GM12878 (cell line): ENCODE results near the gene HTR3E. TPM values are rescaled to one million over a fixed set of nuclear protein-coding genes. Genes with fewer than 3 reads are reported as not detected.

Experiments
- BRCA1 ChIP-seq: IDR thresholded peaks from 2 replicates; pipeline ENCODE4 v1.6.1; 2011; ENCODE audit warnings: low read depth, low read length, improper control_type of control experiment
- CEBPB ChIP-seq, 2 experiments: fragments of 150-350 bp in 1 of 2; IDR thresholded peaks; 2 replicates each; pipeline ENCODE4 v1.6.1; 2012 to 2014; ENCODE audit warnings: low read depth in 2 of 2, low read length in 2 of 2, borderline replicate concordance in 1 of 2, inconsistent platforms in 1 of 2
- EP300 ChIP-seq, 2 experiments: fragments of 150-350 bp in 1 of 2; IDR thresholded peaks; 2 replicates each; pipeline ENCODE4 v1.6.1; 2011 to 2012; ENCODE audit warnings: low read depth in 2 of 2, low read length in 2 of 2, borderline replicate concordance in 1 of 2, improper control_type of control experiment in 1 of 2, inconsistent platforms in 1 of 2; ENCODE audit not compliant: control insufficient read depth in 1 of 2
- HDAC2 ChIP-seq: fragments of 200-600 bp; sonication (generic); IDR thresholded peaks from 2 replicates; pipeline ENCODE4 v1.6.1; 2017
- IRF3 ChIP-seq: fragments of 450-650 bp; IDR thresholded peaks from 2 replicates; pipeline ENCODE4 v1.6.1; 2014; ENCODE audit warnings: mild to moderate bottlenecking
- IRF5 ChIP-seq: fragments of 450-650 bp; IDR thresholded peaks from 2 replicates; pipeline ENCODE4 v1.6.1; 2017; ENCODE audit warnings: borderline replicate concordance
- MYC ChIP-seq: IDR thresholded peaks from 2 replicates; pipeline ENCODE4 v1.6.1; 2011; ENCODE audit warnings: mild to moderate bottlenecking, low read length, moderate library complexity, inconsistent platforms; ENCODE audit not compliant: insufficient read depth, insufficient replicate concordance, insufficient read length, severe bottlenecking
- PAX8 ChIP-seq: fragments of 450-650 bp; IDR thresholded peaks from 2 replicates; pipeline ENCODE4 v1.6.1; 2017; ENCODE audit warnings: mild to moderate bottlenecking, moderate library complexity
- POLR2AphosphoS2 ChIP-seq: IDR thresholded peaks from 2 replicates; pipeline ENCODE4 v1.6.1; 2011; ENCODE audit warnings: low read depth, mild to moderate bottlenecking, low read length, improper control_type of control experiment, moderate library complexity
- RAD51 ChIP-seq: fragments of 450-650 bp; IDR thresholded peaks from 2 replicates; pipeline ENCODE4 v1.6.1; 2016; ENCODE audit warnings: moderate library complexity, mild to moderate bottlenecking, inconsistent platforms
- RBBP5 ChIP-seq: fragments of 200-600 bp; sonication (generic); conservative IDR thresholded peaks from 2 replicates; pipeline ENCODE4 v1.6.1; 2016
- RELA ChIP-seq: fragments of 450-650 bp; IDR thresholded peaks from 2 replicates; pipeline ENCODE4 v1.8.0; 2014; ENCODE audit warnings: borderline replicate concordance; ENCODE audit not compliant: partially characterized antibody
- RFX5 ChIP-seq: IDR thresholded peaks from 2 replicates; pipeline ENCODE4 v1.6.1; 2011; ENCODE audit warnings: low read depth, low read length, improper control_type of control experiment
- SMAD5 ChIP-seq: IDR thresholded peaks from 2 replicates; pipeline ENCODE4 v1.6.1; 2016; ENCODE audit warnings: antibody characterized with exemption, low read depth
- SP1 ChIP-seq: IDR thresholded peaks from one replicate; pipeline ENCODE4 v1.6.1; 2011; ENCODE audit warnings: low read depth, low read length
- SPI1 ChIP-seq: IDR thresholded peaks from 2 replicates; pipeline ENCODE4 v1.6.1; 2011; ENCODE audit warnings: low read depth, mild to moderate bottlenecking, low read length, moderate library complexity, borderline replicate concordance; ENCODE audit not compliant: insufficient read depth
- USF1 ChIP-seq: IDR thresholded peaks from 2 replicates; pipeline ENCODE4 v1.6.1; 2011; ENCODE audit warnings: borderline replicate concordance, low read depth, mild to moderate bottlenecking, moderate library complexity, mixed read lengths, low read length; ENCODE audit not compliant: insufficient read depth; ENCODE audit errors: extremely low read length
- USF2 ChIP-seq: IDR thresholded peaks from 2 replicates; pipeline ENCODE4 v1.6.1; 2011; ENCODE audit warnings: low read depth, low read length, improper control_type of control experiment, borderline replicate concordance
- ZBTB4 ChIP-seq: fragments of 450-650 bp; formaldehyde crosslinking; IDR thresholded peaks from 2 replicates; pipeline ENCODE4 v1.4.0; 2022; ENCODE audit warnings: mild to moderate bottlenecking, moderate library complexity
- ZNF24 ChIP-seq: fragments of 450-650 bp; IDR thresholded peaks from 2 replicates; pipeline ENCODE4 v1.6.1; 2017; ENCODE audit warnings: antibody characterized with exemption, mild to moderate bottlenecking
- ZNF274 ChIP-seq: IDR thresholded peaks from one replicate; pipeline ENCODE4 v1.8.0; 2011; ENCODE audit not compliant: insufficient read length, insufficient read depth
- ZNF622 ChIP-seq: fragments of 450-650 bp; IDR thresholded peaks from 2 replicates; pipeline ENCODE4 v1.6.1; 2017; ENCODE audit warnings: mild to moderate bottlenecking, inconsistent platforms
- ZZZ3 ChIP-seq: IDR thresholded peaks from 2 replicates; pipeline ENCODE4 v1.6.1; 2011; ENCODE audit warnings: low read depth; ENCODE audit not compliant: control insufficient read depth, insufficient read length
- polyA plus RNA-seq, 11 experiments: library from polyadenylated mRNA; depleted of rRNA in 4 of 11; unstranded in 6 of 11; stranded (reverse) in 5 of 11; fragments of >200 nt; fragmentation: Nextera tagmentation in 4 of 11; fragmentation: Illumina TruSeq in 1 of 11; extraction: Ambion mirVana in 4 of 11; extraction: Trizol in 1 of 11; gene quantifications; 1 replicate in 1 of 11; 2 replicates in 10 of 11; pipeline versions ENCODE4 v1.2.1 to v1.2.3, GENCODE V29; 2011 to 2016; ENCODE audit warnings: inconsistent platforms in 2 of 11, missing spikeins in 2 of 11, low read depth in 1 of 11
- total RNA-seq, 4 experiments: library from RNA; depleted of rRNA in 3 of 4; stranded (reverse); fragments of >200 nt in 3 of 4; fragmentation: Illumina TruSeq in 1 of 4; extraction: Trizol in 1 of 4; gene quantifications; 2 replicates each; pipeline versions ENCODE4 v1.2.1 to v1.2.3, GENCODE V29; 2013 to 2021

The HTR3E gene
- total and polyA plus RNA-seq, 10 of the 15 experiments (the other 5 are each of a cell fraction or from before 2014, with no cell fraction given), result not detected

- TF ChIP-seq SPI1 (peak; percentile 75; the same call in 1 of the 2 replicates), POLR2AphosphoS2 (peak; percentile 82; the same call in 1 of the 2 replicates), ZBTB4 (CRISPR knock-in tag) (no peak), ZNF274 (no peak), SMAD5 (peak; percentile 66; the same call in 1 of the 2 replicates), MYC (no peak), ZNF24 (0 out of 2 replicates have a peak, but pooled peaks have one; percentile 68), CEBPB (IDR thresholded peaks at IDR 0.05; ENCODE audit: borderline replicate concordance in 1 of 2, low read depth in 2 of 2, low read length in 2 of 2) (no peak), USF2 (no peak), EP300 (IDR thresholded peaks at IDR 0.05; ENCODE audit: borderline replicate concordance in 1 of 2, control insufficient read depth in 1 of 2, low read depth in 2 of 2, low read length in 2 of 2) (no peak), ZNF622 (no peak), RAD51 (no peak), BRCA1 (no peak), RELA (peak; percentile 56), PAX8 (no peak), RFX5 (no peak), HDAC2 (no peak), SP1 (peak; percentile 44), USF1 (no peak), IRF5 (no peak), RBBP5 (no peak), ZZZ3 (no peak), IRF3 (no peak)
Observed at GRCh38 chr3:184135149-184135910, 38.5 kb downstream of the HTR3E start, which contains the start of gene EIF2B5 (continued).
